HEK293T (cell line): Measurements from ENCODE around the gene ATIC.

Experiments used
- HDGF ChIP-seq: fragments of 450-650 bp; IDR thresholded peaks from 2 replicates; pipeline ENCODE4 v1.6.1; 2017; ENCODE audit warnings: antibody characterized with exemption, borderline replicate concordance
- NFRKB ChIP-seq: fragments of 450-650 bp; IDR thresholded peaks from 2 replicates; pipeline ENCODE4 v1.6.1; 2016; ENCODE audit warnings: mild to moderate bottlenecking, moderate library complexity
- SP1 ChIP-seq: fragments of 450-650 bp; IDR thresholded peaks from 2 replicates; pipeline ENCODE4 v1.6.1; 2017

- TF ChIP-seq HDGF (no peak), NFRKB (no peak), SP1 (no peak)
Observed at GRCh38 chr2:215363461-215364156, 51.8 kb downstream of the ATIC start.
